Measurements from ENCODE around the gene PFKFB2.
A peak's percentile ranks its signal among the peaks of the same experiment; 100 is the strongest.

PFKFB2 gene

DNA sequence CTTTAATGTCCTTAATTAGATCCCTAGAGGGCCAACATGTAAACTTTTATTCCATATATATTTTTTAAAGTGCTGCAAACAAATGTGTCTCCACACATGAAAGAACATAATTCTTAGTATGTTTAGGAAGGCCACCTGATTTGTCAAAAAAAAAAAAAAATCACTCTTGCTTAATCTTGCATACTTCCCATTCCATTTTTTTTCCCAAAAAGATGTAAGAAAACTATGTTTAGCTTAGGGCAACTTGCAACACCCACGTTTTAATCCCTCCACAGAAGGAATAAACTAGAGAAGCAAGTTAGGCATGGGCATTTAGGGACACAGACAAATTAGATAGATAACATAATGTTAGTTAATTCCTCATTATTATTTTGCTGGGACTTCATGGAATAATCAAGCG, 7.6 kb upstream of the PFKFB2 start:
- H3K4me1 ChIP-seq, result peaks cover 3% of the 10 kb centered on the region; the same call in 1 of the 2 replicates
- H3K9me3 ChIP-seq, result no peaks in the 10 kb centered on the region
- TF ChIP-seq, protein P1, sequence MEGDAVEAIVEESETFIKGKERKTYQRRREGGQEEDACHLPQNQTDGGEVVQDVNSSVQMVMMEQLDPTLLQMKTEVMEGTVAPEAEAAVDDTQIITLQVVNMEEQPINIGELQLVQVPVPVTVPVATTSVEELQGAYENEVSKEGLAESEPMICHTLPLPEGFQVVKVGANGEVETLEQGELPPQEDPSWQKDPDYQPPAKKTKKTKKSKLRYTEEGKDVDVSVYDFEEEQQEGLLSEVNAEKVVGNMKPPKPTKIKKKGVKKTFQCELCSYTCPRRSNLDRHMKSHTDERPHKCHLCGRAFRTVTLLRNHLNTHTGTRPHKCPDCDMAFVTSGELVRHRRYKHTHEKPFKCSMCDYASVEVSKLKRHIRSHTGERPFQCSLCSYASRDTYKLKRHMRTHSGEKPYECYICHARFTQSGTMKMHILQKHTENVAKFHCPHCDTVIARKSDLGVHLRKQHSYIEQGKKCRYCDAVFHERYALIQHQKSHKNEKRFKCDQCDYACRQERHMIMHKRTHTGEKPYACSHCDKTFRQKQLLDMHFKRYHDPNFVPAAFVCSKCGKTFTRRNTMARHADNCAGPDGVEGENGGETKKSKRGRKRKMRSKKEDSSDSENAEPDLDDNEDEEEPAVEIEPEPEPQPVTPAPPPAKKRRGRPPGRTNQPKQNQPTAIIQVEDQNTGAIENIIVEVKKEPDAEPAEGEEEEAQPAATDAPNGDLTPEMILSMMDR (IDR thresholded peaks at IDR 0.05; ENCODE audit: low read depth, low read length), result no peak
- peaks cover 17% of the 10 kb centered on the region for H3K36me3 ChIP-seq
- H3K4me3 ChIP-seq (ENCODE audit: low read depth, low read length), result no peak overlapping the region
- no peaks in the 10 kb centered on the region for H3K27me3 ChIP-seq
- DNase-seq, result no peak

DNA sequence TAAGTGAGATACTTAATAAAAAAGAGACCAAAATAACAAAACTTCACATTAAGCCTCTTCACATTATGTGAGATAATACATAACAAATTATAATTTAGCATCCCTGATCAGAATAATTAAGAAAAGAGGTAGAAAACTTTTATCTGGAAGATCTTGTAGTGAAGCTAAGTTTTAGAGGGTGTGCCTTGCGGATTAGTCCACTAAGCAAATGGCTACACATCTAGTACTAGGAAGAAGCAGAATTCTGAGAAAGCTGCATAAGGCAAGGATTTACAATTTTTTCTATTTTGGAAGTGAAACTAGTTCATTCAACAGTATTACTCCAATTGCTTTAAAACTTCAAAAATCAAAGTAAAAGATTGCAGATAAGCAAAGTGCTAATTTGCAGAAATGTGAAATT, 5.6 kb upstream of the PFKFB2 start:
- H3K27me3 ChIP-seq, result no peaks in the 10 kb centered on the region
- DNase-seq, result no peak
- TF ChIP-seq, protein P1 (IDR thresholded peaks at IDR 0.05; ENCODE audit: low read depth, low read length), result no peak
- no peak overlapping the region for H3K4me3 ChIP-seq (ENCODE audit: low read depth, low read length)
- peaks cover 17% of the 10 kb centered on the region for H3K36me3 ChIP-seq
- H3K9me3 ChIP-seq, result no peaks in the 10 kb centered on the region
- H3K4me1 ChIP-seq, result peaks cover 6% of the 10 kb centered on the region

DNA sequence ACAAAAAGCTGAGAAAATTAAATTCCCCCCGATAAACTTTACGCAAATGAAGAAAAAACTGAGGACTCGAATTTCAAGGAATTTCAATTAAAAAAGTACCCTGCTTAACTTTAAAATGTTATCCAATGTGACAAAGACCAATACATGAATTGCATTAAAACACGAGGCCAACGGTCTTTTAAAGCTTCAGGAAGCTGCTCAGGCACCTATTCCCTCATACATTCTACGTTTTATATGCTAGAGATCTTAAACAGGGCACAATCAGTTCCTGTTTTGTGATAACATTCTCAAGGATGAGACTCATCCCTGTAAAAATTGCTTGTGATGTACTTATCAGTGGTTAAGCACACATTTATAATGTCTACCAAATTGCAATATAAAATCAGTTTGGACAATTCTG, 5.0 kb upstream of the PFKFB2 start:
- TF ChIP-seq, protein P1 (IDR thresholded peaks at IDR 0.05; ENCODE audit: low read depth, low read length), result no peak
- Histone ChIP-seq H3K4me3 (ENCODE audit: low read depth, low read length) (no peak overlapping the region), H3K27me3 (no peaks in the 10 kb centered on the region), H3K9me3 (no peaks in the 10 kb centered on the region), H3K36me3 (peaks cover 17% of the 10 kb centered on the region), H3K4me1 (peaks cover 6% of the 10 kb centered on the region)
- DNase-seq, result no peak

DNA sequence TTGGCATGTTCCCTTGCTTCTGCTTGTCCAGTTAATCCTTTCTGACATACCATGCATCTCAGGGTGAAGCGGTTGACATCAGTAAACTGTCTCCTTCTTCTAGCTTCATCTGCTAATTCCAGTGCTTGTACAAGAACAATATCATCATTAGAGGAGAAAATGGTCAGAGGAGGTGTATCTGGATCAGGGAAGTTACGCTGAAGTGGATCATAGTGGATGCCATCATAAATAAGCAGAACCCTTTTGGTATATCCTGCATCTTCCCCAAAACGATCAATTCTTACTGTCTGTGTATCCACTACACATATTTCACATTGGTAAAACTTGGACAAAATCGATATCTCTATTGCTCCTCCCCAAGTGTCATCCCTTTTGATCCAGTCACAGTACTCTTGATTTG, 4.0 kb upstream of the PFKFB2 start:
- Histone ChIP-seq H3K27me3 (peaks cover 4% of the 10 kb centered on the region; the same call in 1 of the 2 replicates), H3K9me3 (no peaks in the 10 kb centered on the region), H3K4me1 (peaks cover 6% of the 10 kb centered on the region), H3K36me3 (peaks cover 17% of the 10 kb centered on the region), H3K4me3 (ENCODE audit: low read depth, low read length) (no peak overlapping the region)
- TF ChIP-seq, protein P1 (IDR thresholded peaks at IDR 0.05; ENCODE audit: low read depth, low read length), result no peak
- no peak for DNase-seq

DNA sequence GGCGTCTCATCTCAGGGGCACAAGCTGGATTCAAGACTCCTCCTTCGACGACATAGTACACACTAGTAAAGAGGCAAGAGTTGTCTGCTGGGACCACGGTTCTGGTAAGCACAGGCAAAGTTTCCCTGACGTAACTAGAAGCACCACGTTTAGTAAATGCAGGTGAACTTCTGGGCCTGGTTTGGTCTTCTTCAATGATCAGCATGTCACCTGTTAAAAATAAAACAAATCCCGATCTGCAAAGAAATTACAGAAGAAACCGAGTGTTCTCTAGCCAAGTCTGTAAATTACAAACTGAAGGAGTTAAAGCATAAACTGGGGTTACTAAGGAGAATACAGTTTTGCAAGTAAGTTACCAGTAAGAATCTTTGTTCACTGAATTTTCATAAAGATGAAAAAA, 3.6 kb upstream of the PFKFB2 start:
- H3K27me3 ChIP-seq, result peaks cover 6% of the 10 kb centered on the region
- H3K4me3 ChIP-seq (ENCODE audit: low read depth, low read length), result peak overlapping the region; percentile 95
- DNase-seq, result no peak
- no peaks in the 10 kb centered on the region for H3K9me3 ChIP-seq
- TF ChIP-seq, protein P1 (IDR thresholded peaks at IDR 0.05; ENCODE audit: low read depth, low read length), result no peak
- peaks cover 17% of the 10 kb centered on the region for H3K36me3 ChIP-seq
- peaks cover 6% of the 10 kb centered on the region for H3K4me1 ChIP-seq

DNA sequence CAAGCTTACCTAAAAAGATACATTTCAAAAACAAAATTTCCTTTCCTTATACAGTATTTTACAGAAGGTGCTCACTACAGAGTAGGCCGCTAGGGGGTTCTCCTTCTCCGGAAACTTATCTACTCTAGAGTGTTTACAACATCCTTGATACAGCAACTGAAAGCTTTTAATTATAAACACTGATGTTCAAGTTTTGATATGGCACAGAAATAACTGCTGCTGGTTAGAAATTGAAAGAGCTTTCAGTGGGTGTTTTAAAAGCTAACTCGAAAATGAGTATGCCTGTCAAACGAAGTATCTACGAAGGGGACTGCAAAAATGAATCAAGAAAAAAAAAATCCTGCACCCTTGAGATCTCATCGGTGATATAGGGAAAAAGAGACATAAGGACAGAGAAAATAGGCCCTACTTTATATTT, 3.1 kb upstream of the PFKFB2 start:
- peaks cover 11% of the 10 kb centered on the region for H3K27me3 ChIP-seq
- peaks cover 6% of the 10 kb centered on the region for H3K4me1 ChIP-seq
- peak; percentile 47 for DNase-seq
- peak overlapping the region; percentile 95 for H3K4me3 ChIP-seq (ENCODE audit: low read depth, low read length)
- no peaks in the 10 kb centered on the region for H3K9me3 ChIP-seq
- TF ChIP-seq, protein P1 (IDR thresholded peaks at IDR 0.05; ENCODE audit: low read depth, low read length), result peak; percentile 89
- peaks cover 17% of the 10 kb centered on the region for H3K36me3 ChIP-seq

Data from BE2C (cell line).